SHP77 treated with DMSO at 0.1 percent for 48 hours (cell line): ENCODE data around the gene PLA2G4B.

Experiments used
- DNase-seq: peaks from one replicate; lab custom pipeline; 2025; lab: John Stamatoyannopoulos, UW

The PLA2G4B gene

GRCh38 chr15:41838400-41838897 lies at the start of gene PLA2G4B:
PLA2G4B (plus strand) TSS chr15:41838847; CDS start chr15:41838914, 67 bp downstream.
- DNase-seq, result no peak

DNA sequence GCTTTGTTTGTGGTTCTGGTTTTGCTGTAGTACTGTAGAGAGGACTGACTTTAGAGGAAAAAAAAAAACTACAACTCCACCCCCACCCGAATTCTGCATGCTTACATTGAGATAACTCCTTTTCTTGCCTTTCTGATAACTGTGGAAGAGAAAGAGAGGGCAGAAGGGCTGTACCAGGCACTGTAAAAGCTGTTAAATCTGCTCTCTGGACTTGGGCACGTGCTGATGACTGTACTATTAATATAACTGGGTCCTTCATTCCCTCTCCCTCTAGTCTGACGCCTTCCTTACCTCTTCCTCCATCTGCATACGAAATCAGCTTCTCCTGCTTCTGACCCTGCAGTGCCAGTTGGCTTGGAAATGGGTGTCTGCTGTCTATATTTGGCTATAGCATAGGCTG lies 49.4 kb upstream of the PLA2G4B start:
- DNase-seq, result no peak

DNA sequence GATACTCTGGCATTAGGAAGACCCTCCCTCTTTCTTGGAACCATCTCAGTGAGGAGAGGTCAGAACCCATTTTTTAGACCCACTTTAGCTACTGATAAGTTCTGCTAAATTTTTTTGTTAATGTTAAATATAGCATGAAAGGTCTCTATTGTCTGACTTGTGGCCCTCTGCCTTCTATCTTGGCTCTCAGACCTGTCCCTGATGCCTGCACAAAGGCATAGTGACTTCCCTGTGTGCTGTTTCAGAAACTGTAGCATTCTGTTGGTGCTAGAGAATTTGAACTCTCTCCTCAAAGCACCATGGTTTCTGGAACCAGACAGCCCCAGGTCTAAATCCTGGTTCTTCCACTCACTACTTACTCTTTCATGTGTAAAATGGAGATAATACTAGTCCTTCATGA lies 49.0 kb upstream of the PLA2G4B start:
- no peak for DNase-seq

DNA sequence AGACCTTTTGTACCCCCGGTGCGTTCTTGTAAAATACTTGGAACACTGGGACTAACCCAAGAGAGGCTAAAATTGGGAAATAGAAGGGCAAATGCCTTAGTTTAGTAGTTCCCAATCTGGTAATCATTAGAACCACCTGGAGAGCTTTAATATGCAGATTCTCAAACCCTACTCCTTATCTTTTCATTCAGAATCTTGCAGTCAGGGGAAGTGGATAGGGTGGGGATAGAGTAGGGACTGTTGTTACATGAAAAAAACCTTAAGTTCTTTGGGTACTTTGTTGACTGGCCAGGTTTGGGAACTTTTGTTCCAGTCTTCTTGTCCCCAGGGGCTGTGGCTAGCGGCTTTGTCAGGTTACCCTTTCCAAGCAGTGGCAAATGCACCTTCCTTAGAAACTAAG lies 48.5 kb upstream of the PLA2G4B start:
- DNase-seq, result no peak

GRCh38 chr15:41790756-41791546 lies 47.7 kb upstream of the PLA2G4B start:
- DNase-seq, result no peak

DNA sequence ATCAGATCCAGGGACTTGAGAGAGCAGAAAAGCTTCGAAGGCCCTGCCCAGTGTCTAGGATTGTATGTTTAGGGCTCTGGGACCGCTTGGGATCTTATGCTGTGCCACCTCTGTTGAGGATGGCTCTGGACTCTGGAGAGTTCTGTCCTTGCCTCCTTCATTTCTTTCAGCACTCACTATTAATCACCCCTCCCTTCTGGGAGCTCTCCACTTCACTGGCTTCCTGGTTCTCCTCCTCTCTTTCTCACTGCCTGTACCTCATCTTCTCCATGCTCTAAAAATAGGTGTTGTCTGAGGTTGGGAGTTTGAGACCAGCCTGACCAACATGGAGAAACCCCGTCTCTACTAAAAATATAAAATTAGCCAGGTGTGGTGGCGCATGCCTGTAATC lies 47.1 kb upstream of the PLA2G4B start:
- no peak for DNase-seq

DNA sequence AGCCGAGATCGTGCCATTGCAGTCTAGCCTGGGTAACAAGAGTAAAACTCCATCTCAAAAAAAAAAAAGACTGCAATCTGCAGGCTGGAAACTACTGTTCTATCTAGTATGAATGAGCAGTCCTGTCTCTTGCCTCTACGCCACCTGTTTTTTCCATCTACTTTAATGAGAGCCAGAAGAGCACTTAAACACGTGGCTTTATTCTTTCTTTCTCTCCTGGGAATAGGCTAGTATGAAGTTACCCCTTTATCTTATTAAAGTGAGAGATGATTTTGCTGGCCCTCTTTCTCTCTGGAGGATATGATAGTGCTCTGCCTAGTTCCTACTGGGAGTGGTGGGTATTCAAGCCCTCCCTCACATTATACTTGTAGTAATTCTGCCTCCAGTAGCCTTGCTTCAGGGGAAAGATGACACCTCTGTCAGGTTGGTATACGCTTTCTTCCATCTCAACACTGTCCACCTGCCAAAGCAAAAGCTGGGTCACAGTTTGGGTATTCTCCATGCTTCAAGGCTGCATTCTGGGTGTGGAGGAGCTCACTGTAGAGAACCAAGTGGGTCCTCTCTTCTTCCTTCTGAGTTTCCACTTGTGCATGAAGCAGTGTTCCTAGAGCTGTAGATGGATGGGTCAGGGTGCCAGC lies 46.5 kb upstream of the PLA2G4B start:
- DNase-seq, result no peak

GRCh38 chr15:41794081-41794480 lies 44.6 kb upstream of the PLA2G4B start:
- DNase-seq, result no peak

- no peak for DNase-seq
Measured at GRCh38 chr15:41795996-41796856, 42.4 kb upstream of the PLA2G4B start.

GRCh38 chr15:41797201-41797944 lies 41.3 kb upstream of the PLA2G4B start:
- no peak for DNase-seq

DNA sequence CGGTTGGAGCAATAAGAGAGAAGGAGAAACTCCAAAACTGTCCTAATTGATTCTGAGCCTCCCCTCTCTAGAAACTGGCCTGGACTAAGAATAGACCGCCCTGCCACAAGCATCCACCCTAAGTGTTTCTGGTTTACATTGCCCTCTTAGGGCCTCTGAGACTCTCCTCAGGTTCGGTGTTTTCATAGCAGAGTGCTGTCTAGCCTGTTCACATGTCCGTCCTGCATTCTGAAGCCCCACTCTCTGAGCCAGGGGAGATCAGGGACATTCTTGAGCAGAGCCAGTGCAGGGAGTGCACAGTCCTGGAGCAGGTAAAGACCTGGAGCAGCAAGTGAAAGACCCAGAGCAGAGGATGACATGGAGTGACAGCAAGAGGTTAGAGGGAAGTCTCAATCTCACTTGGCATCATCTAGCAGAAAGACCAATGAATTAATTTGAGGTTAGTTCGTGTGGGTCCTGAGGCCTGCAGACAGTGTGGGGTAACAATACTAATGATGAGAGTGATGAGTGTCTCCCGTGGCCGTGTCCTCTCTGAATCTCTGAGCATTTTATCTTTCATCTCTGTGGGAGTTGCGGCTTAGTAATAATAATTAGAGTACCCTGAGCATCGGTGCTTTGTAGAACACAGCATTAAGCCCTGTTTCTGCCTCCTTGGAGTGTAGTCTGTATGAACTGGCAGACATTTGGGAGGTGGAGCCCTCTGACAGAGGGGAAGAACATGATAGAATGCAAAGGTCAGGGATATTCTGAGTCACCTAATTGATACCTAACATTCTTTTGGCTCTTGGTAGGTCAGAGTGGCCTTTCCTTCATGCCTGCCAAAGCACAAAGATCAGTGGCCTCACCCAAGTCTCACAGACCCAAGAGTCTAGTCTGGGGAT lies 39.8 kb upstream of the PLA2G4B start:
- DNase-seq, result no peak

GRCh38 chr15:41799488-41799805 lies 39.2 kb upstream of the PLA2G4B start:
- DNase-seq, result no peak

DNA sequence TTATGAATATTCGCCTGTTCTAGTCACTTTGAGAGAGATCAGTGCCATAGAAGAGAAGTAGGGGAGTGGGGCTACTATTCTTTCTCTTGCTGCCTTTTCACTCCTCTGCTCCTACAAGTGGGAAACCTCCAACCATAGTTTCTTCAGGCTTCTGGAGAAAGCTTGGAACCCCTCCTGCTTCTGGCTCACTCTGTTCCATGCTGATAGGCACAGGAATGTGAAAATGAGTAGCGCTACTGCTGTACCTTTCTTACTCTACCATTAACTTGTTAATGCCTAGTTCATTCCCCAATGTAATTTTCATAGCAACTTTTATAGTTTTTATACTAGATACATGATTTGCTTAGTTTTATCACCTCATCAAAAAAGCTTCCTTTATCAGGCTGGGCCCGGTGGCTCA lies 37.5 kb upstream of the PLA2G4B start:
- no peak for DNase-seq

DNA sequence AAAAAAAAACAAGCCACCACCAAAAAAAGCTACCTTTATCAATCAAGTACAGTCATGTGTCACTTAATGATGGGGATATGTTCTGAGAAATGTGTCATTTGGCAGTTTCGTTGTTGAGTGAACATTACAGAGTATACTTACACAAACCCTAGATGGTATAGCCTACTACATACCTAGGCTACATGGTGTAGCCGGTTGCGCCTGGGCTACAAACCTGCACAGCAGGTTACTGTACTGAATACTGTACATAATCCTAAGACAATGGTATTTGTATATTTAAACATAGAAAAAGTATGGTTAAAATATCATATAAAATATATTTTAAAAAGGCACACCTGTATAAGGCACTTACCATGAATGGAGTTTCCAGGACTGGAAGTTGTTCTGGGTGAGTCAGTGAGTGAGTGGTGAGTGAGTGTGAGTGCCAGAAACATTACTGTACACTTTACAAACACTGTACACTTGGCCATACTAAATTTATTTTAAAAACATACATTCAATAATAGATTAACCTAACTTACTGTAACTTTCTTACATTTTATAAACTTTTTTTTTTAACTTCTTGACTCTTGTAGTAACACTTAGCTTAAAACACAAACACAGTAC lies 36.7 kb upstream of the PLA2G4B start:
- no peak for DNase-seq

- no peak for DNase-seq
Measured at GRCh38 chr15:41804361-41804760, 34.3 kb upstream of the PLA2G4B start.

- no peak for DNase-seq
Measured at GRCh38 chr15:41804916-41805666, 33.6 kb upstream of the PLA2G4B start.

DNA sequence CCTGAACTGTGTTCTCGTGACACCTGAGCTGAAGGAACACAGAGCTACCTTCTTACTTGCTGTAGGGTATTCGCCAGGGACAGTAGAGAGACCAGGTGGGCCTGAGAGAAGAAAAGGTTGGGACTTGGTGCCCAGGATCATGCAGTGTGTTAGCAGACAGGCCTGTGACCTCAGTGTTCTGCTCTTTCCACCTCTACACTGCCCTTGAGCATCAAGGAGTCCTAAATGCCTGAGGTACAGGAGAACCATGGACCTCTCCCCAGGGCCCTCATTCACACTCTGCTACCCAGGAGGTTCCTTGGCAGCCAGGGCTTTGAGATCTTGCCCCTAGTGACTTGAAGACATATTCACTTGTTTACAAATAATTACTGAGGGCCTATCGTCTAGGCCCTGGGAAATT lies 32.9 kb upstream of the PLA2G4B start:
- DNase-seq, result no peak

DNA sequence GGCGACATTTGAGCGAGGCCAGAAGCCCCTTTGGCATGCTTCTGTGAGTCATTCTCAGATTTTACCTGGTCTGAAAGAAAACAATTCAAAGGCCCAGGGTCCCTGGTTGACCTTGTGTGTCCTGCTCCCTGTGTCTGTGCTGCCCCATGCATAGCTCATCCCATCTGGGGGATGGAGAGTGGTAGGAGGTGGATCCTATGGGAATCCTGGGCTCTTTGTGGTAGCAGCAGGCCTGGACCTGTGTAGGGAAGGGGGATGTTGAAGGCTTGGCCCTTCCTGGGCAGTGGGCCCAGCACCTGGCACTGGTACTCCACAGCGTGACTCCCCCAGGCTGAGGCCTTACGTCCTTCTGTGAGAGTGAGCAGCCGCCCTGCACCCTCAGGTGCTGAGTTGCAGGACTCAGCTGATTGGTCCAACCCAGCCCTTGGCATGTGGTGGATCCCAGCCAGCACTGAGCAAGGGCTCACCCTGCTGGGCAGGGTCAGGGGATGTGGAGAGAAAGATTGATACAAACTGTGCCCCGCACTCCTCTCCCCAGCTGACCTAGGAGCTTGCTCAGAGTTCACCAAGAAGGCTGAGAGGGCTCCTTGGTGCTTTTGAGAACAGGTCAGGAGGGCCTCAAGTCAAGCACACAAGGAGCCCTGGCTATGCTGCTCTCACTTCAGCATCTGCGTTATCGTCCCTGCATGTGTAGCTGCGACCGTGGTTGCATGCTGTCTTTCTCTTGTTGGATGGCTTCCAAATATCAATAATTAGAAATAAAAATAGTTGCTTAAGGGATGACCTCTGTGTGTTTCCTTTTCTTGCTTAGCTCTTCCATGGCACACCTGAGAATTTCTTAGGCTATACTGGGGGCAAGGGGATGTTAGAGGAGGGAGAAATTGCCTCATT lies 32.1 kb upstream of the PLA2G4B start:
- DNase-seq, result no peak

DNA sequence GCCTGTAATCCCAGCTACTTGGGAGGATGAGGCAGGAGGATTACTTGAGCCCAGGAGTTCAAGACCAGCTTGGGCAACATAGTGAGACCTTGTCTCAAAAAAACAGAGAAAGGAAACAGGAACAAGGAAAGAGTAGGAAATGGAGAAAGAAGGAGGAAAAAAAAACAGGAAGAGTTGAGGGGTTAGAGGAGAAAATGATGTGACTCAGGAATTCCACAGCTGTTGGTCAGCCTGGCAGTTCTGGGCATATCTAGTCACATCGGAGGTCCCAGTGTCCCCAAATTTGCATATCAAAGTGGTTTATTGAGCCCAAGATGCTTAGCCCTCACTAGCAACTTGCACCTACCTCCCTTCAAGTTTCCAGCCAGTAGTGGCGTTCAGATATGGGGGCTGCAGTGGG lies 29.5 kb upstream of the PLA2G4B start:
- DNase-seq, result no peak
